NK-92 (cell line): ENCODE data around the gene MSH5.

Source experiments
- DNase-seq: peaks from one replicate; lab custom pipeline; 2025; ENCODE audit not compliant: unreplicated experiment; lab: John Stamatoyannopoulos, UW

MSH5 gene

GRCh38 chr6:31729515-31729978 lies 10.3 kb upstream of the MSH5 start:
- no peak for DNase-seq

GRCh38 chr6:31729979-31730630 lies 9.7 kb upstream of the MSH5 start:
- no peak for DNase-seq

GRCh38 chr6:31730631-31731086 lies 9.1 kb upstream of the MSH5 start:
- DNase-seq, result no peak

- no peak for DNase-seq
Observed at GRCh38 chr6:31732029-31732428, 7.8 kb upstream of the MSH5 start.

GRCh38 chr6:31733734-31734133 lies 6.1 kb upstream of the MSH5 start:
- no peak for DNase-seq

GRCh38 chr6:31734247-31734820 lies 5.5 kb upstream of the MSH5 start:
- DNase-seq, result no peak

GRCh38 chr6:31734821-31735406 lies 4.9 kb upstream of the MSH5 start:
- DNase-seq, result no peak

GRCh38 chr6:31736021-31736767 lies 3.6 kb upstream of the MSH5 start, which contains the start of gene CLIC1:
TSS of gene CLIC1 (minus strand) at chr6:31736530. CDS start at chr6:31736300, 230 bp downstream.
- no peak for DNase-seq

GRCh38 chr6:31736768-31737314 lies 3.0 kb upstream of the MSH5 start:
- DNase-seq, result no peak

GRCh38 chr6:31737315-31737990 lies 2.4 kb upstream of the MSH5 start:
- no peak for DNase-seq

- DNase-seq, result no peak
Observed at GRCh38 chr6:31737991-31738979, 1.5 kb upstream of the MSH5 start.

GRCh38 chr6:31740397-31741223 lies 805 bp downstream of the MSH5 start:
- DNase-seq, result no peak

GRCh38 chr6:31741815-31742214 lies 2.0 kb downstream of the MSH5 start:
- no peak for DNase-seq

GRCh38 chr6:31742894-31743293 lies 3.1 kb downstream of the MSH5 start:
- DNase-seq, result no peak

- no peak for DNase-seq
Observed at GRCh38 chr6:31744422-31744821, 4.6 kb downstream of the MSH5 start.

- DNase-seq, result no peak
Observed at GRCh38 chr6:31749301-31750036, 9.7 kb downstream of the MSH5 start.

GRCh38 chr6:31750411-31751022 lies 10.7 kb downstream of the MSH5 start:
- no peak for DNase-seq
